H1 (cell line): ENCODE data around the gene ZNF624. TPM values are rescaled to one million over a fixed set of nuclear protein-coding genes. Genes with fewer than 3 reads are reported as not detected.

Source experiments
- CTCF ChIA-PET: fragments of 300-600 bp; sonication (Branson Sonifier 250); formaldehyde crosslinking; loops from one replicate; lab custom pipeline; 2021; ENCODE audit not compliant: partially characterized antibody; lab: Charles Lee
- POLR2A ChIA-PET: fragments of 300-600 bp; sonication (Branson Sonifier 250); formaldehyde crosslinking; loops from one replicate; lab custom pipeline; 2021; ENCODE audit warnings: inconsistent platforms; ENCODE audit not compliant: partially characterized antibody; lab: Charles Lee
- DNase-seq, 2 experiments: peaks; one replicate each; pipeline versions ENCODE4 v3.0.0 to v3.0.0-alpha.2; 2010 to 2022; ENCODE audit warnings: low spot score in 2 of 2, low read depth in 1 of 2, mixed read lengths in 1 of 2
- FAIRE-seq: peaks from 2 replicates; lab custom pipeline; 2011; peaks lifted over from hg19 to GRCh38; lab: Jason Lieb, UNC
- H2AFZ ChIP-seq: 2 replicates; pipeline ENCODE4 v1.8.1; 2012; ENCODE audit warnings: low read length, inconsistent platforms
- H2AK5ac ChIP-seq: 2 replicates; pipeline ENCODE4 v1.6.1; 2013; ENCODE audit warnings: low read depth, low read length
- H2BK120ac ChIP-seq: replicated peaks from 2 replicates; pipeline ENCODE3; 2013; ENCODE audit warnings: low read depth, low read length, inconsistent platforms
- H2BK12ac ChIP-seq: 2 replicates; pipeline ENCODE4 v1.6.1; 2013; ENCODE audit warnings: low read depth, low read length
- H2BK15ac ChIP-seq: 2 replicates; pipeline ENCODE4 v1.6.1; 2013; ENCODE audit warnings: low read length
- H2BK20ac ChIP-seq: 2 replicates; pipeline ENCODE4 v1.6.1; 2013; ENCODE audit warnings: low read length
- H2BK5ac ChIP-seq: 2 replicates; pipeline ENCODE4 v1.6.1; 2013; ENCODE audit warnings: low read depth, low read length
- H3K14ac ChIP-seq: 2 replicates; pipeline ENCODE4 v1.6.1; 2013; ENCODE audit warnings: inconsistent platforms; ENCODE audit not compliant: insufficient read length
- H3K18ac ChIP-seq: 2 replicates; pipeline ENCODE4 v1.6.1; 2013; ENCODE audit warnings: low read length; ENCODE audit errors: extremely low read depth
- H3K23ac ChIP-seq: 2 replicates; pipeline ENCODE4 v1.6.1; 2013; ENCODE audit warnings: inconsistent platforms; ENCODE audit not compliant: insufficient read length
- H3K23me2 ChIP-seq: 2 replicates; pipeline ENCODE4 v1.6.1; 2013; ENCODE audit warnings: low read depth, low read length
- H3K27ac ChIP-seq: 2 replicates; pipeline ENCODE4 v1.6.1; 2011; ENCODE audit warnings: low read depth, low read length, inconsistent platforms
- H3K27me3 ChIP-seq, 4 experiments: replicated peaks in 1 of 4; 1 replicate in 1 of 4; 2 replicates in 3 of 4; pipeline versions ENCODE4 v1.6.1 to v1.8.1; 2011 to 2013; ENCODE audit warnings: low read length in 3 of 4, mild to moderate bottlenecking in 3 of 4, inconsistent platforms in 2 of 4, mixed read lengths in 2 of 4, moderate library complexity in 1 of 4; ENCODE audit not compliant: control insufficient read depth in 3 of 4, insufficient read depth in 3 of 4; ENCODE audit errors: extremely low read depth in 1 of 4
- H3K36me3 ChIP-seq, 4 experiments: 2 replicates each; pipeline versions ENCODE4 v1.6.1 to v1.8.1; 2011 to 2013; ENCODE audit warnings: mild to moderate bottlenecking in 4 of 4, low read length in 3 of 4, moderate library complexity in 2 of 4, control low read depth in 1 of 4, inconsistent platforms in 1 of 4; ENCODE audit not compliant: insufficient read depth in 4 of 4, control insufficient read depth in 2 of 4
- H3K4ac ChIP-seq: replicated peaks from 2 replicates; pipeline ENCODE3; 2013; ENCODE audit warnings: low read length, low read depth, mixed read lengths, inconsistent platforms; ENCODE audit not compliant: insufficient read length
- H3K4me1 ChIP-seq, 4 experiments: replicated peaks in 1 of 4; 1 replicate in 1 of 4; 2 replicates in 3 of 4; pipeline versions ENCODE4 v1.6.1 to v1.8.1; 2011 to 2013; ENCODE audit warnings: low read length in 3 of 4, inconsistent platforms in 2 of 4, mixed read lengths in 1 of 4; ENCODE audit not compliant: insufficient read depth in 4 of 4, control insufficient read depth in 3 of 4
- H3K4me2 ChIP-seq, 2 experiments: 2 replicates each; pipeline versions ENCODE4 v1.6.1 to v1.8.1; 2011 to 2013; ENCODE audit warnings: low read depth in 2 of 2, low read length in 2 of 2, control low read depth in 1 of 2, inconsistent platforms in 1 of 2, mild to moderate bottlenecking in 1 of 2; ENCODE audit not compliant: insufficient read depth in 1 of 2
- H3K4me3 ChIP-seq, 4 experiments: fragments of 200-600, 300-600 bp in 1 of 4; sonication (generic), shearing (Covaris generic), sonication (Bioruptor Twin) in 1 of 4; 2 replicates each; pipeline versions ENCODE4 v1.5.1 to v1.8.1; 2011 to 2016; ENCODE audit warnings: low read length in 4 of 4, low read depth in 3 of 4, control low read depth in 2 of 4, inconsistent platforms in 2 of 4, mild to moderate bottlenecking in 2 of 4, mixed read lengths in 1 of 4, moderate library complexity in 1 of 4; ENCODE audit not compliant: insufficient read depth in 2 of 4; ENCODE audit errors: extremely low read depth in 1 of 4
- H3K56ac ChIP-seq: replicated peaks from 2 replicates; pipeline ENCODE3; 2013; ENCODE audit warnings: low read depth, mild to moderate bottlenecking, mixed read lengths, low read length, inconsistent platforms; ENCODE audit not compliant: insufficient read length
- H3K79me1 ChIP-seq: 2 replicates; pipeline ENCODE4 v1.6.1; 2013; ENCODE audit warnings: low read depth, low read length, control low read depth
- H3K79me2 ChIP-seq, 2 experiments: 2 replicates each; pipeline versions ENCODE4 v1.6.1 to v1.8.1; 2012 to 2013; ENCODE audit warnings: low read length in 2 of 2, mild to moderate bottlenecking in 2 of 2, inconsistent platforms in 1 of 2; ENCODE audit not compliant: insufficient read depth in 2 of 2, control insufficient read depth in 1 of 2
- H3K9ac ChIP-seq, 4 experiments: replicated peaks in 1 of 4; 1 replicate in 1 of 4; 2 replicates in 3 of 4; pipeline versions ENCODE4 v1.6.1 to v1.8.1; 2011 to 2013; ENCODE audit warnings: low read depth in 3 of 4, low read length in 3 of 4, control low read depth in 2 of 4, mild to moderate bottlenecking in 2 of 4, moderate library complexity in 2 of 4, inconsistent platforms in 1 of 4; ENCODE audit errors: extremely low read depth in 1 of 4
- H3K9me3 ChIP-seq, 2 experiments: 2 replicates each; pipeline versions ENCODE4 v1.6.1 to v1.8.1; 2012 to 2013; ENCODE audit warnings: mild to moderate bottlenecking in 2 of 2, moderate library complexity in 2 of 2, control low read depth in 1 of 2, inconsistent platforms in 1 of 2, low read depth in 1 of 2, low read length in 1 of 2, mixed read lengths in 1 of 2; ENCODE audit not compliant: insufficient read depth in 2 of 2
- H4K20me1 ChIP-seq, 2 experiments: replicated peaks in 1 of 2; 2 replicates each; pipeline versions ENCODE3 to v1.8.1; 2011 to 2013; ENCODE audit warnings: inconsistent platforms in 2 of 2, low read length in 2 of 2, mild to moderate bottlenecking in 1 of 2; ENCODE audit not compliant: insufficient read depth in 2 of 2, control insufficient read depth in 1 of 2
- H4K5ac ChIP-seq: 2 replicates; pipeline ENCODE4 v1.6.1; 2013; ENCODE audit warnings: low read length, low read depth, mixed read lengths, inconsistent platforms; ENCODE audit not compliant: insufficient read length
- H4K8ac ChIP-seq: 2 replicates; pipeline ENCODE4 v1.8.0; 2013; ENCODE audit warnings: mild to moderate bottlenecking, moderate library complexity, low read length, inconsistent platforms; ENCODE audit not compliant: insufficient read depth; ENCODE audit errors: extremely low read depth
- H4K91ac ChIP-seq: replicated peaks from 2 replicates; pipeline ENCODE3; 2013; ENCODE audit warnings: low read length, mixed read lengths, inconsistent platforms; ENCODE audit not compliant: insufficient read length
- BACH1 ChIP-seq: IDR thresholded peaks from 2 replicates; pipeline ENCODE4 v1.6.1; 2012; ENCODE audit warnings: low read length, improper control_type of control experiment
- BCL11A ChIP-seq, 2 experiments: IDR thresholded peaks; one replicate each; pipeline ENCODE4 v1.6.1; 2011; ENCODE audit warnings: low read depth in 2 of 2, low read length in 2 of 2, mild to moderate bottlenecking in 2 of 2
- CREB1 ChIP-seq: IDR thresholded peaks from 2 replicates; pipeline ENCODE4 v1.6.1; 2012; ENCODE audit warnings: inconsistent platforms
- CTBP2 ChIP-seq: IDR thresholded peaks from 2 replicates; pipeline ENCODE4 v1.7.0; 2011; ENCODE audit warnings: borderline replicate concordance, mild to moderate bottlenecking, moderate library complexity, mixed read lengths, low read length; ENCODE audit not compliant: insufficient read depth, insufficient read length
- FOSL1 ChIP-seq: IDR thresholded peaks from 2 replicates; pipeline ENCODE4 v1.6.1; 2011; ENCODE audit warnings: mild to moderate bottlenecking, low read depth, low read length, moderate library complexity; ENCODE audit not compliant: insufficient read depth
- GTF2F1 ChIP-seq: IDR thresholded peaks from 2 replicates; pipeline ENCODE4 v1.6.1; 2012; ENCODE audit warnings: low read depth, low read length, improper control_type of control experiment, borderline replicate concordance
- JUND ChIP-seq: IDR thresholded peaks from 2 replicates; pipeline ENCODE4 v1.6.1; 2011; ENCODE audit warnings: mild to moderate bottlenecking, improper control_type of control experiment, low read length
- MAX ChIP-seq: IDR thresholded peaks from 2 replicates; pipeline ENCODE4 v1.6.1; 2012; ENCODE audit warnings: inconsistent platforms
- NANOG ChIP-seq: IDR thresholded peaks from 2 replicates; pipeline ENCODE4 v1.6.1; 2011; ENCODE audit warnings: low read length, low read depth, mild to moderate bottlenecking, inconsistent platforms; ENCODE audit not compliant: insufficient read depth, poor library complexity, severe bottlenecking
- POLR2A ChIP-seq, 2 experiments: IDR thresholded peaks; 1 replicate in 1 of 2; 2 replicates in 1 of 2; pipeline ENCODE4 v1.6.1; 2011; ENCODE audit warnings: low read depth in 2 of 2, low read length in 2 of 2, mild to moderate bottlenecking in 2 of 2; ENCODE audit errors: control extremely low read depth in 1 of 2
- POU5F1 ChIP-seq: IDR thresholded peaks from 2 replicates; pipeline ENCODE4 v1.6.1; 2011; ENCODE audit warnings: low read depth, mild to moderate bottlenecking, low read length, moderate library complexity
- SP2 ChIP-seq: IDR thresholded peaks from 2 replicates; pipeline ENCODE4 v1.6.1; 2012; ENCODE audit warnings: mild to moderate bottlenecking, low read length, inconsistent platforms
- SP4 ChIP-seq: IDR thresholded peaks from 2 replicates; pipeline ENCODE4 v1.6.1; 2012; ENCODE audit warnings: low read length, inconsistent platforms
- TAF1 ChIP-seq: IDR thresholded peaks from 2 replicates; pipeline ENCODE4 v1.6.1; 2011; ENCODE audit warnings: mild to moderate bottlenecking, low read depth, low read length
- TBP ChIP-seq: IDR thresholded peaks from 2 replicates; pipeline ENCODE4 v1.6.1; 2011; ENCODE audit warnings: low read depth, low read length, improper control_type of control experiment
- YY1 ChIP-seq: IDR thresholded peaks from 2 replicates; pipeline ENCODE4 v1.6.1; 2011; ENCODE audit warnings: low read depth, mild to moderate bottlenecking, low read length
- WGBS, 2 experiments: shearing (Covaris generic) in 1 of 2; methylation state at CpG; one replicate each; pipeline versions ENCODE4 v1.1.6 to v1.1.7; 2013 to 2015; ENCODE audit warnings: low lambda C conversion rate in 2 of 2, mixed read lengths in 2 of 2, inconsistent platforms in 1 of 2, low coverage in 1 of 2, missing lambda C conversion rate in 1 of 2; ENCODE audit not compliant: insufficient replicate concordance in 2 of 2, insufficient coverage in 1 of 2, insufficient read length in 1 of 2; ENCODE audit errors: extremely low coverage in 1 of 2, missing lambda C conversion rate in 1 of 2; 5-methylcytosine and 5-hydroxymethylcytosine counted together
- polyA plus RNA-seq, 7 experiments: library from polyadenylated mRNA; depleted of rRNA in 3 of 7; stranded (reverse) in 5 of 7; unstranded in 2 of 7; fragments of >200 nt in 5 of 7; fragments of 200-250 nt in 2 of 7; gene quantifications; 1 replicate in 5 of 7; 2 replicates in 1 of 7; 4 replicates in 1 of 7; pipeline versions ENCODE4 v1.2.1 to v1.2.3, GENCODE V29; 2011 to 2013; ENCODE audit warnings: missing spikeins in 2 of 7, mixed read lengths in 2 of 7
- total RNA-seq: library from RNA; stranded (reverse); fragmentation: NEBNext Ultra II Directional; extraction: Animal tissue kit (Norgen Biotek cat#: 25700); gene quantifications from 2 replicates; pipeline ENCODE4 v1.2.1, GENCODE V29; 2021

The ZNF624 gene
- total and polyA plus RNA-seq, 2 of the 8 experiments (the other 6 are each of a cell fraction or from before 2014, with no cell fraction given), result 0.39 to 2.5 TPM

DNA sequence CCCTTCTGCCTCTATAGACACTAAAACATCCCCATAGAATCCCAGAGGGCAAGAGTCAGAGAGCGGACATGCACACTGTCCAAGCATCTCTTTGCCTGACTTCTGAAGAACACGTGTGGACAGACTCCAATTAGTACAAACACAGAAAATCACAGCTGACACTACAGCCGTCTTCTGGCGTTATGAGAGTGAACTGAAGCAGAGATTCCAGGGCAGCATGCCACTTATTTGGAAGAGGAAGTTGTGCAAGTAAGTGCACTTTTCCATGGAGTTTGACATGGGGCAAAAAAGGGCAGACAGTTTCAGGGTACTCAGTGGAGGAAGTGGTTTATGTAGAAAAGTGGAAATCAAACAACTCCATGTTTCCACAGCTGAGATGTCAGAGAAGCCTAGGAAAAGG, 67.9 kb downstream of the ZNF624 start:
- no peak overlapping the region for H2BK15ac ChIP-seq
- H3K4me3 ChIP-seq, result no peak overlapping the region
- no peak overlapping the region for H3K4me2 ChIP-seq
- H3K79me2 ChIP-seq, result no peaks in the 10 kb centered on the region
- H3K27ac ChIP-seq, result no peak overlapping the region
- ChIA-PET CTCF (interaction anchor here (0.8 to 2.0 kb wide), 5 partner anchors 9 to 245 kb away, joined by 3 to 5 read pairs (median 4); partner anchors contain the start of gene CCDC144A), POLR2A (no interaction called here)
- no peak overlapping the region for H2BK5ac ChIP-seq
- H3K9me3 ChIP-seq, result peaks cover 0 to 3% of the 10 kb centered on the region in 2 experiments; a peak in 1 of 4 replicates
- H3K79me1 ChIP-seq, result no peaks in the 10 kb centered on the region
- no peak for TF ChIP-seq YY1
- TF ChIP-seq TBP, result no peak
- no peak for TF ChIP-seq POLR2A (IDR thresholded peaks at IDR 0.05; ENCODE audit: control extremely low read depth in 1 of 2, low read depth in 2 of 2, low read length in 2 of 2)
- TF ChIP-seq BACH1, result no peak
- TF ChIP-seq BCL11A (IDR thresholded peaks at IDR 0.05; ENCODE audit: low read depth in 2 of 2, low read length in 2 of 2), result no peak
- no peak for TF ChIP-seq GTF2F1
- no peak for TF ChIP-seq SP4
- TF ChIP-seq CTBP2, result no peak
- TF ChIP-seq JUND, result no peak
- TF ChIP-seq POU5F1, result no peak
- TF ChIP-seq CREB1, result no peak
- no peak for TF ChIP-seq TAF1
- TF ChIP-seq FOSL1, result no peak
- no peak for TF ChIP-seq SP2
- TF ChIP-seq NANOG, result no peak
- TF ChIP-seq MAX, result no peak
- H3K18ac ChIP-seq, result no peak overlapping the region
- no peak overlapping the region for H3K56ac ChIP-seq
- 88% methylated on average over 4 of the region's 4 CpGs; no CpG with 5 or more reads in 1 of the 2 experiments for WGBS, 2 experiments
- no peak for DNase-seq
- H4K8ac ChIP-seq, result no peak overlapping the region
- no peak overlapping the region for H2BK12ac ChIP-seq
- H3K36me3 ChIP-seq, result no peaks in the 10 kb centered on the region
- no peak overlapping the region for H3K9ac ChIP-seq
- no peak overlapping the region for H3K14ac ChIP-seq
- H2BK120ac ChIP-seq, result no peak overlapping the region
- no peaks in the 10 kb centered on the region for H4K20me1 ChIP-seq
- no peak overlapping the region for H4K91ac ChIP-seq
- no peak overlapping the region for H3K23ac ChIP-seq
- H4K5ac ChIP-seq, result no peak overlapping the region
- H2BK20ac ChIP-seq, result no peak overlapping the region
- H3K23me2 ChIP-seq, result no peaks in the 10 kb centered on the region; the same call in 1 of the 2 replicates
- H3K27me3 ChIP-seq, result peaks cover 2 to 15% (median 10%) of the 10 kb centered on the region in 4 experiments
- H3K4ac ChIP-seq, result peak overlapping the region; percentile 3
- no peak overlapping the region for H2AFZ ChIP-seq
- H3K4me1 ChIP-seq, result no peaks in the 10 kb centered on the region
- H2AK5ac ChIP-seq, result no peak overlapping the region
- FAIRE-seq, result no peak
